Fibroblast of pulmonary artery (primary cell): ENCODE results near the gene ABR.

ENCODE experiments used
- DNase-seq: peaks from one replicate; pipeline ENCODE4 v3.0.0-alpha.2; 2010; ENCODE audit warnings: low read depth
- H3K4me3 ChIP-seq: replicated peaks from 2 replicates; pipeline ENCODE4 v1.5.1; 2011; ENCODE audit warnings: low read depth, mild to moderate bottlenecking, control low read depth, low read length, moderate library complexity
- CTCF ChIP-seq: IDR thresholded peaks from 2 replicates; pipeline ENCODE4 v1.5.1; 2011; ENCODE audit warnings: mild to moderate bottlenecking, control low read depth, low read length, inconsistent platforms; ENCODE audit errors: missing control alignments

Gene ABR

DNA sequence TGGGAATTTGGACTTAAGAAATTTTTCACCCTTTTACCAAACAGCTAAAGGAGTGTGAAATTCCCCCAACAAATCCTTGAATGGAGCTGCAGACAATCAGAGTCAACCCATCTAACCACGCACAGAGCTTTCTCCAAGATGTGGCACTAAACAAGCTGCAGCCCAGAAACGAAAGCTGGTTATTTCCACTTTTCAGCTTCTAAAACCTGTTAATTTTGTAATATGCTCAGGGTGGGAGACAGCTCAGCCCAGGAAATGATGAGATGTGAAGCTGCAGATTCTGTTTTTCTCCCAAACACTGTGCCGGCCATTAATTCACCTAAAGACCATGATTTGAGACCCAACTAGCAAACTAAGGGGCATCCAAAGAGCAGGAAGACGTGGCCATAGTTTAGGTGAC lies 33.2 kb upstream of the ABR start:
- no peak overlapping the region for H3K4me3 ChIP-seq
- no peak for DNase-seq
- no peak for TF ChIP-seq CTCF

- no peak overlapping the region for H3K4me3 ChIP-seq
- no peak for DNase-seq
- TF ChIP-seq CTCF: no peak
These were observed 31.5 kb upstream of the ABR start for GRCh38 chr17:1211287-1211686.

GRCh38 chr17:1208966-1209365 lies 29.2 kb upstream of the ABR start:
- no peak for DNase-seq
- no peak overlapping the region for H3K4me3 ChIP-seq
- no peak for TF ChIP-seq CTCF

DNA sequence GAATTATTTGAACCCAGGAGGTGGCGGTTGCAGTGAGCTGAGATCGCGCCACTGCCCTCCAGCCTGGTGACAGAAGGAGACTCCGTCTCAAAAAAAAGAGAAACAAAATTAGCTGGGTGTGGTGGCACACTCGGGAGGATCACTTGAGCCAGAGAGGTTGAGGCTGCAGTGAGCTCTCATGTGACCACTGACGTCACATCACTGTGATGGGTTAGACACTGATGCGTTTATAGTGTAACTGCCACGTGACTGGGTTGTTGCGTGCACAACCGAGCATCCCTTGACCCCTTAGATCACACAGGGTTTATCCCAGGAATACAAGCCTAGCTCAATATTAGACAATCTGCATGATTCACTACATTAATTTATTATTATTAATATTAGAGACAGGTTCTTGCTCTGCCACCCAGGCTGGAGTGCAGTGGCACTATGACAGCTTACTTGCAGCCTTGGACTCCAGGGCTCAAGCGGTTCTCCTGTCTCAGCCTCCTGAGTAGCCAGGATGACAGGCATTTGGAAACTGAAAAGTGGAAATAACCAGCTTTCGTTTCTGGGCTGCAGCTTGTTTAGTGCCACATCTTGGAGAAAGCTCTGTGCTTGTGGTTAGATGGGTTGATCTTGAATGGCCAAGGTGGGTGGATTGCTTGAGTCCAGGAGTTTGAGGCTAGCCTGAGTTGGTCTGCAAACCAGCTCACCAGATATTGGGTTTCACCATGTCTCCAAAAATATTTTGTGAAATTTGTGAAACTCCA lies 26.4 kb upstream of the ABR start:
- DNase-seq: no peak
- H3K4me3 ChIP-seq: no peak overlapping the region
- TF ChIP-seq CTCF: no peak

DNA sequence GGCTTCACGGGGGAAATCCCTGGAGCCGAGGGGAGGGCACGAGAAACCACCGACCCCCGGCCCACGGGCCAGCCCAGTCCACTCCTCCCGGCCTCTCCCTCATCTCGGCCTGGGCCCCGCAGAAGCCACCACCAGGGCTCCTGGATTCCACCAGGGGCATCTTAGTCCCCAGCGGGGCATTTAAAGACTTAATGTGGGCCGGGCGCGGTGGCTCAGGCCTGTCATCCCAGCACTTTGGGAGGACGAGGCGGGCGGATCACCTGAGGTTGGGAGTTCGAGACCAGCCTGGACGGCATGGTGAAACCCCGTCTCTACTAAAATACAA lies 24.1 kb upstream of the ABR start:
- DNase-seq: no peak
- H3K4me3 ChIP-seq: peak overlapping the region; percentile 59
- no peak for TF ChIP-seq CTCF

DNA sequence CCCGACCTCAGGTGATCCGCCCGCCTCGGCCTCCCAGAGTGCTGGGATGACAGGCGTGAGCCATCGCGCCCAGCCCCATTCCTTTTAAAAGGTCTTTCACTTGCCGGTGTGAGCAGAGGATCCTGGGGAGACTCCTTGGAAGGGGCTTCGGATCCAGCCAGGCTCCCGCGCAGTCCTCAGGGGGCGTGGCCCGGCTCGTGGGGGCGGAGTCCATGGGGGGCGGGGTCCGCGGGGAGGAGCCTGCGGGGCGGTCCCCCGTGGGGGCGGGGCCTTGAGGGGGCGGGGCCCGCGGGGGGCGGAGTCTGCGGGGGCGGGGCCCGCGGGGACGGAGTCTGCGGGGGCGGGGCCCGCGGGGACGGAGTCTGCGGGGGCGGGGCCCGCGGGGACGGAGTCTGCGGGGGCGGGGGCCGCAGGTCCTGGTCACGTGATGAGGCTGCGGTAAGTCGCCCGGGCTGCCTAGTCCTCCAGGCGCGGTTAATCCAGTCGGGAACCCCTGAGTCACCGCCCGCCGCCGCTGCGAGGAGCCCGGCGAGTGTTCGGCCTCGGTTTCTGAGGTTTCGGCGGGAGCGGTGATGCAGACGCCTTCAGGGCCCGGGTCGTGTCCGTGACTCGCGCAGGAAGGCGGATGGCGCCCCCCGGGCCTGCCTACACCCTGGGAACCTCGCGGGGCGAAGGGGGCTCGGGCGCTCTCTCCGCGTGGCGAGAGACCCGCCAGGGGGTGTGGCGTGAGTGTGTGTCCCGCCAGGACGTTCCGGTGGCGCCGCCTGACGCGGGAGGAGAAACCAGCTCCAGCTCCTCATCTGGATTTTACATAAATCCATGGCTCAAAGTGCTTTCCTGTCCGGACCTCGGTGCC lies 23.6 kb upstream of the ABR start:
- H3K4me3 ChIP-seq: peak overlapping the region; percentile 59
- TF ChIP-seq CTCF: no peak
- peak; percentile 56 for DNase-seq
